NCI-H524 treated with DMSO at 0.1 percent for 48 hours (cell line): ENCODE results near the gene KLHL11.

Experiments used
- DNase-seq: peaks from one replicate; lab custom pipeline; 2025; lab: John Stamatoyannopoulos, UW

The KLHL11 gene, protein sequence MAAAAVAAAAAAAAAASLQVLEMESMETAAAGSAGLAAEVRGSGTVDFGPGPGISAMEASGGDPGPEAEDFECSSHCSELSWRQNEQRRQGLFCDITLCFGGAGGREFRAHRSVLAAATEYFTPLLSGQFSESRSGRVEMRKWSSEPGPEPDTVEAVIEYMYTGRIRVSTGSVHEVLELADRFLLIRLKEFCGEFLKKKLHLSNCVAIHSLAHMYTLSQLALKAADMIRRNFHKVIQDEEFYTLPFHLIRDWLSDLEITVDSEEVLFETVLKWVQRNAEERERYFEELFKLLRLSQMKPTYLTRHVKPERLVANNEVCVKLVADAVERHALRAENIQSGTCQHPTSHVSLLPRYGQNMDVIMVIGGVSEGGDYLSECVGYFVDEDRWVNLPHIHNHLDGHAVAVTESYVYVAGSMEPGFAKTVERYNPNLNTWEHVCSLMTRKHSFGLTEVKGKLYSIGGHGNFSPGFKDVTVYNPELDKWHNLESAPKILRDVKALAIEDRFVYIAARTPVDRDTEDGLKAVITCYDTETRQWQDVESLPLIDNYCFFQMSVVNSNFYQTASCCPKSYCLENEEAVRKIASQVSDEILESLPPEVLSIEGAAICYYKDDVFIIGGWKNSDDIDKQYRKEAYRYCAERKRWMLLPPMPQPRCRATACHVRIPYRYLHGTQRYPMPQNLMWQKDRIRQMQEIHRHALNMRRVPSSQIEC

DNA sequence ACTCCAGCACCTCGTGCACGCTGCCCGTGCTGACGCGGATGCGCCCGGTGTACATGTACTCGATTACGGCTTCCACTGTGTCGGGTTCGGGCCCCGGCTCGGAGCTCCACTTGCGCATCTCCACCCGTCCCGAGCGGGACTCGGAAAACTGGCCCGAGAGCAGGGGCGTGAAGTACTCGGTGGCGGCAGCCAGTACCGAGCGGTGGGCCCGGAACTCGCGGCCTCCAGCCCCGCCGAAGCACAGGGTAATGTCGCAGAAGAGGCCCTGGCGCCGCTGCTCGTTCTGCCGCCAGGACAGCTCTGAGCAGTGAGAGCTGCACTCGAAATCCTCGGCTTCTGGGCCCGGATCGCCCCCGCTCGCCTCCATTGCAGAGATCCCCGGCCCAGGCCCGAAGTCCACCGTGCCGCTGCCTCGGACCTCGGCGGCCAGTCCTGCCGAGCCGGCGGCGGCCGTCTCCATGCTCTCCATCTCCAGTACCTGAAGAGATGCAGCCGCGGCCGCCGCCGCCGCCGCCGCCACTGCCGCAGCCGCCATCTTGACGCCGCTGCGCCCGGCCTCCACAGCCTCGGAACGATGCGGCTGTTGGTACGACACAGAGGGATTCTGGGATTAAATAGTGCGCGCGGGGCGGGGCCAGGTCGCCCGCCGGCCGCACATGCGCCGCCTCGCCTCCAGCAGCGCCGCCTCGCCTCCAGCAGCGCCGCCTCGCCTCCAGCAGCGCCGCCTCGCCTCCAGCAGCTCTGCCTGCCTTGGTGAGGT lies at the start of gene KLHL11:
KLHL11 (minus strand) TSS at position 588 of the 760 bp plus-strand sequence; CDS start at position 535, 53 bp downstream.
- peak; percentile 66 for DNase-seq

DNA sequence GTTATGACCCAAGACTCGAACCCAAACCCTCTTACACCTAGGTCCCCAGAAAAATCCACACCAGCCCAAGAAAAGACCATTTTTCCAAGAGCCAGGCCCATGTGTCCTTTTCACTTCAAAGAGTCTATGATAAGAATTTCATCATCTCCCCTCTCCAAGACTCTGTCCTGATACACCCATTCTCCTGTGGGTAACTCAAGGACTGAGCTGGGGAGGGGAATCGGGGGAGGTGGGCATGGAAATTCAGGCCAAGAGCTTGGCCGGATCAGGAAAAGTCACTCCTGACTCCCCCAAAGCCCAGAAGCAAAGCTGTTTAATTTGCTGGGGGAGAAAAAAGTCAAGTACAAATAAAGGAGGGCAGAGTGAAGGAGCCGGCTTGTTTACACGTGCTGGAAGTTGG lies 49.8 kb upstream of the KLHL11 start:
- DNase-seq = no peak

DNA sequence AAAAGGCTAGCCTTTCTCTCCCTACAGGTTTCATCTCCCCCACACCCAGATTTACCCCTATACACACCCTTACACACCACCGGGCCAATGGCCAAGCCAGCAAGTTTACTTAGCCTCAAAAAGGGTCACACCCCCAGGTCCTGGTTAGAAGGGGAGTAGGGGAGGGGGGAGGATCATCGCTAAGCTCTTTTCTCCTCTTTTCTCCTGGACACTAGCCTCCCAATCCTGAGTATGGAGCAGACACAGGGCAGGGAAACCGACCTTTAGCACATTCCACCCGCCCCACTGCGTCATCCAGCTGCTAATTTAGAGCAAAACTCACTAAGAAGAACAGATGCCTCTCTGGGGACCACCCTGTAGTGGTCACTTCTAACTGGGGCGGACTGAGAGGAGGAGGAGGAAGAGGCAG lies 49.1 kb upstream of the KLHL11 start:
- DNase-seq = no peak

DNA sequence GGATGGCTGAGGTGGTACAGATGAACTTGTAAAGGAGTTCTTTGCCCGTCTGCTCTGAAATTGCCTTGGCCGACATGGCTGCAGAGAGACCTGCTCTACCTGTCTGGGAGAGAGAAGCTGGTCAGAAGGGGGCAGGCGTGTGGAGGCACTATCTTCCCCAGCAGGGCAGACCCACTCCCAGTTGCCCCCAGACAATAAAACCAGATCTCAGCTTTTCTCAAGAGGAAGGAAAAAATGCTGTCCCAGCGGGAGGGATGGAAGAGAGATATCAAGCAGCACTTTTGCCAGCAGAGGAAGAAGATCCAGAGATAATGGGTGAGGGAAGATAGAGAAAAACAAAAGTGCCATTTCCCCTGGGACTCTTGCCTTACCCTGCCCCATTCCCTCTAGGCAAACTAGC lies 48.6 kb upstream of the KLHL11 start:
- no peak for DNase-seq

DNA sequence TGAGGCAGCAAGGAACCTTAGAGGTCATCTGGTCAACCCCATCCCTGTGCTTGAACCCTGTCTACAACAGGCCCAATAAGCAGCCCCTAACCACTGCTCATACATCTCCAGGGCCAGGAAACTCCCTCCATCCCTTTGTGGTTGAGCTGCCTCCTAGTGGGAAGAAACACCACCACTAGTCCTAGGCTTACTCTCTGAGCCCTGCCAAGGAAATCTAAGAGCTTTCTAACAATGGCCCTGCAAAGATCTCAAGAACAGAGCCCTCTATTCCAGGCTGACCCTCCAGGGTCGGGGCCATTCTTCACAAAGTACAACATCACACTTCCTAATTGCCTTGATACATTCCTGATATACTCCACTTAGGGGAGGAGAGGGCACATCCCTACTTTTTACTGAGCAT lies 47.7 kb upstream of the KLHL11 start:
- no peak for DNase-seq

DNA sequence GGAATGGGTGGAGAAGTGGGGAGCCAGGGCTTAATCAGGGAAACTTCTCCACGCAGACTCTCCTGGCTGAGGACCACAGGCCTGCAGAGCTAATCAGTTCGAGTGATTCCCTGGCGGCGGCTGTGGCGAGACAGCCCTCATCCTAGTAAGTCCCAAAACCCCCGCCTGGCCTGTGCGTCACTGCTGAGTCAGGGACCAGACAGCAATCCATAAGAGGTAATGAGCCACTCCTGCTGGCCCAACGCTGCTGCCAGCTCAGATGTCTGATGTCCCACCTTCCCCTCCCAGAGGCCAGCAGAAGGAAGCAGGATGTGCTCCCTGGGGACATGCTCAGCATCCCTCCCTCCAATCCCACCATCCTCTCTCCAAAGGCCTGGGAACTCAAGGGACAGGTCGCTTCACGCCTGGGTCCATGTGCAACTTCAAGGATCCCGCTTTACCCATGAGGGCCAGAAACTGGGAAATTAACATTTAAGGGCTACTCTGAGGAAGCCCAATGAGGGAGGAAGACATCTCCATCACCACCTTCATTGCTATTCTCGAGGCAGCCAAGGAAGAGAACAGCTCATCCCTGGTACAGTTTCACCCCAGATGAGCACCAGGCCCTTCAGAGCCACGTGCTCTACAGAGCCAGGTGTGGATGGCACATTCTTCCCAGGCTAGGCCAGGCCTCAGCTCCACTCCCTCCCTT lies 45.6 kb upstream of the KLHL11 start:
- no peak for DNase-seq

DNA sequence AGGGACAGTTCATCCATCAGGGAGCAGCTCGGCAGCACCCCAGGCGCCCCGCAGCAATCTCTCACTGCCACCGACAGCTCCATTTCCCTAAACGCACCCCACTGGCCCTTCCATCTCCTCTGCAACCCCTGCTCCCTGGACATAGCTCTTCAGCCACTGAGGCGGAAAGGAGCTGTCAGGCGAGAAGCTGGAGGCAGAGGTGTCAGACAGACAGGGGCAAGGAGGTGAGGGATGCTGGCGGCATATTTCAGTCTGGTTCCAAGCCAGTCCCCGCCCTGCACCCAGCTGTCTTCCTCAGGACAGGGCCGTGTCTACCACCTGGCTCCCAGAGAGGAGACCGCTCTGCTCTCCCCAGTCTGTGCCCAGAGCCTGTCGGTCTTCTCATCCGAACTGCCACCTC lies 43.9 kb upstream of the KLHL11 start:
- DNase-seq = no peak

DNA sequence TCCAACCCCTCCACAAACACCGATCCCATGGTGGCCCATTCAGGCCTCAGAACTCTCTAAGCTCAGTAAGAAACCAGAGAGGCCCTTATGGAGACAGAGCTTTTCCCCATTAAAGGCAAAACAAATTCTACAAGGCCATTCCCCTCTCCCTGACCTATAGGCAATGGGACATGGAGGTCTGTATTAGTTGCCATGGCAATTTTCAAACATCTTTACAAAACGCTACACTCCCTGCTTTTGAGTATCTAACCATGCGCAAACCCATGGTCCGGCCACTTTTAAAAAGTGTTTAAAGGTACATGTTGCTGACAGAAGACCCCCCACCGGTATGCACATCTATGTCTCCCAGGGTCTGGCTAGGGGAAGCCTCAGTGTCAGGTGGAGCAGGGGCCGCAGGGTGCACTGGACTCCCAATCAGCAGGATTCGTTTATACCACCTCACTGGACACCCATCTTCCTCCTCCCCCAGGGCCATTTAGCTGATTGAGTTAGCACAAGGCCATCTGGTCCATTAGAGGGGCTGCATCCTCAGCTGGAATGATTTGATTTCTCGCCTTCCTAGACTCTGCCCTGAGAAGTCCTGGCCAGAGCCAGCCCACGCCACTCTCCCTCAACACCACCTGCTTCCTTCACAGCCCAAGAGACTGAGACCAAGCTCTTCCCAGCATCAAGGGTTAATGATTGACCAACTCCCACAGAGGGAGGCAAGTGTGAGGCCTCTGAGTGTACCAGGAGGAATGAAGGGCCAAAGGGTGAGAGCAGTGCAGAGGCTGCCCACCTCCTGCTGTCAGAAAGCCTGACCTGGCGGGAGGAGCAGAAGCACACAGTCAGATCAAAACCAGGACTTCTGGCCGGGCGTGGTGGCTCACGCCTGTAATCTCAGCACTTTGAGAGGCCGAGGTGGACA lies 42.7 kb upstream of the KLHL11 start:
- no peak for DNase-seq

DNA sequence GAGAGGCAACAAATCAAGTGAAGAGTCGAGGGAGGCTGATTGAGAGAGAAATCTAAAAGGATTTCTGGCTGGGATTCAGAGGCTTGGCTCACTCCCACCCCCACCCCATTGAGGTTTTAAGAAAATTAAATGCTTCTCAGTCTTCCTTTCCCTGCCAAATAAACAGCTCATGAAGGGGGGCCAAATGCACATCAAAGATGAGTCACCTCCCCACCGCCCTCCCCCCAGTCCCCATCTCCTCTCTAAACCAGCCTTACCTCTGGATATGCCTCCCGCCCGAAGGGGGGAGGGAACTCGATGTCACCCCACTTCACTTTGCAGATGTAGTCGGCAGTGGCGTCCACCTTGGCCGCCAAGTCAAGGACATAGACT lies 41.9 kb upstream of the KLHL11 start:
- no peak for DNase-seq

DNA sequence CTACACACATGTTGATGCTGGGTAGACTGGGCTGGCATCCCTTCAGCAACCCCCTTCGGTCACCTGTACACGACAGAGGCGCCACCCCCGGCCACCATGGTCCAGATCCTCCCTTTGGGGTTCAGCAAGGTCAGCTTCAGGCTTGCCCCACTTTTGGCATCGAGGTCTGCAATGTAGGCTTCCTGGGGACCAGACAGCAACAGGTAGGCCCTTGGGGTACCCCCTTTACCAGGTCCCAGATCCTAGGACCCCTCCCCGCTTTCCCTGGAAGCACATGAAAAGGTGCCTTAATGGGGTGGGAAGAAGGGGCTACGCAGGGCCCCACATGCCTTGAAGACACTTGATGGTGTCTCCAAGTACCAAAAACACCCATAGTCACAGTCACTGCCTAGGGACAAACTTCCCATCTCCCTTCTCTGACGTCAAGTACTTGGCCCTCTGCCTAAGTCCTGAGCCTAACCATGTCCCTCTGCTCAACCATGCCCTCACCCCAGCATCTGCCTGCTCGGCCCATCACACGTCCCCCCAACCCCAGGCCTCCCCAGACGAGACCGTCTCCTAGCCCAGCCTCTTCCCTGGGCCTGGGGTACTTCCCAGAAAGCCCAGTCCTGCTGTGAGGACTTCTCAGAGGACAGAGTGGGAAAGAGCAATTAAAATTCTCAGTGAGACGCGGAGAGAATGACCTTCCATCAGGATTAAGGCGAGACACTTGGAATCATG lies 41.4 kb upstream of the KLHL11 start:
- no peak for DNase-seq

DNA sequence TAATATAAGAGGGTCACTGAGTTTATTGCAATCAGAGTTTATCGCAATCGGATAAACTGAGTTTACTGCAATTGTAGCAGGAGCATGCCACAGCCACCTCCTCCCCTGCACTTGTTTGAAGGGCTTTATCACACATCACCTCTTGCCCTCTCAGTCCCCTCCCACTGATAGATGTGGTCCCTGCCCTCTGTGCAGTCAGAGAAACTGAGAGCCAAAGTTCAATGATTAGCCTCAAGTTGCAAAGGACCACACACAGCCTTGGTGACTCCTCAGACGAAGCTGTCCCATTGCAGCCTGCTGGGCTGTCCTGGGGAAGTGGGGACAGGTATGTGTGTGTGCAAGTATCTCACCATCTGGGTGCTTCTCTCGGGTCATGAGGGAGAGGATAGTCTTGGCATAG lies 39.9 kb upstream of the KLHL11 start:
- DNase-seq = no peak

DNA sequence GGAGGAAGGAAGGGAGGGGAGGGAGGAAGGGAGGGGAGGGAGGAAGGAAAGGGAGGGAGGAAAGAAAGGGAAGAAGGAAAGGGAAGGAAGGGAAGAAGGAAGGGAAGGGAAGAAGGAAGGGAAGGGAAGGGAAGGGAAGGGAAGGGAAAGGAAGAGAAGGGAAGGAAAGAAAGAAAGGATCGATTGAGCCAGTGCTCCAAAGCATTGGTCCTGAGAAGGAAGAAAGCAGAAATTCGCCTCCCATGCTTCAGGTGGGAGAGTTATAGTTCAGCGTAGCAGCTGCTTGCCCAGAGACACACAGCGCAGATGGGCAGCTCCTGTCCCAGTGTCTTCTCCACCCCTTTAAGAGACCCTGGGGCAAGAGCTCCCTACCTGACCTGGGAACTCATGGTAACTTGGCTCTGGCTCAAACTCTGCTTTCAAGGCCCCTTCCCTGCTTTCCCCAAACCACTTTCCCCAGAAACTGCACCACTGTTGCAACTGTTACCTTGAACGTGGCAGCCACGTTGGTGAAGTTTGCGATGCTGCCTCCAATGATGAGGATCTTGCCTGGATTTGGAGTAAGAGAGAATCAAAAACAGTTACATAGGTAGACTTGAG lies 39.1 kb upstream of the KLHL11 start:
- DNase-seq = no peak

DNA sequence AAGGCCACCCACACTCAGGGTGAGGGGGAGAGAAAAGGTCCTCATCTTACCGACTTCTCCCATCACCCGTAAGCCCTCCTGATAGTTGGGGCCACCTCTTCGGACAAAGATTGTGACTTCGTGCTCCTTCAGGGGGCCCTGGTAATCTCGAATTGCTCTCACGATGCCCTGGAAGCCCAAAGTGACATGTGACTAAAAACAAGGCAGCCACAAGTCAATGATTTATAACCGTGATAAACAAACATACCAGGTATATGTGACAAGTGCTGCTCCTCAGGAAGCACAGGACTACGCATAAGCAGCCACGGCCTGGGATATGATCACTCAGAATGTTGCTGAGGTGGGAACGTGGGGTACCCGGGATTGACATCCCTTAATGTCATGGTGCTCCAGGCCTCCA lies 36.4 kb upstream of the KLHL11 start:
- DNase-seq = no peak

DNA sequence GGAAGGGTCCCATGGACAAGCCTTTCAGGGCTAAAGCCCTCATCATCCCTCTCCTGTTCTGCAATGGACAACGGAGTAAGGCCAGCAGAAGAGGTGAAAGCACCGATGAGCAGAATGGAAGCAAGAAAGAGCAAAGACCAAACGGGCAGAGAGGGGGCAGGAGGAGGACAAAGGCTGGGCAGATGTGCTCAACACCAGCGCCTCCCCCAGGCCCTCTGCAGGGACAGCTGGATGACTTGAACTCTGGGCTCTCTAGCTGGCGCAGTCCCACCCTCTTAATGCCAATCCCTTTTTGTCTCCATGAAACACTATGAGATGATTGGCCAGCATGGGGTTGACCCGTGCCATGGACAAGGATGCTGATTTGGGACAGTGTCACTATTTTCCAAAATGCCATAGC lies 31.5 kb upstream of the KLHL11 start:
- DNase-seq = no peak

DNA sequence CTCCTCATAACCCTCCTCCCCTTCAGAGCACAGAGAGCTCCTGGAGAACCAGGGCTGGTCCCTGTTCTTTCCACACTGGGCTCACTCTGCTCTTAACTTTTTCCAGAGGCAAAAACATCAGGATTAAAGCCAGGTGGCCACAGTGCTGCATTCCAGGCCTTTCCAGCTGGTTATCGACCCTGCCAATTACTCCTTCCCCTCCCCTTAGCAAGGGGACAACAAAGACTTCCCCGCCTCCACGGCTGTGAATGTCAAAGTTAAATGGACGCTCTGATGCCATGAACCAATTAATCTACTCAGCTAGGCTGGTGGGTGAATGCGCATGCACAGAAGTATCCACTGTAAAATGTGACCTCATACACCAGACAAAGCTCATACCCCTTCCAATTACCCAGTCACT lies 30.4 kb upstream of the KLHL11 start:
- no peak for DNase-seq

DNA sequence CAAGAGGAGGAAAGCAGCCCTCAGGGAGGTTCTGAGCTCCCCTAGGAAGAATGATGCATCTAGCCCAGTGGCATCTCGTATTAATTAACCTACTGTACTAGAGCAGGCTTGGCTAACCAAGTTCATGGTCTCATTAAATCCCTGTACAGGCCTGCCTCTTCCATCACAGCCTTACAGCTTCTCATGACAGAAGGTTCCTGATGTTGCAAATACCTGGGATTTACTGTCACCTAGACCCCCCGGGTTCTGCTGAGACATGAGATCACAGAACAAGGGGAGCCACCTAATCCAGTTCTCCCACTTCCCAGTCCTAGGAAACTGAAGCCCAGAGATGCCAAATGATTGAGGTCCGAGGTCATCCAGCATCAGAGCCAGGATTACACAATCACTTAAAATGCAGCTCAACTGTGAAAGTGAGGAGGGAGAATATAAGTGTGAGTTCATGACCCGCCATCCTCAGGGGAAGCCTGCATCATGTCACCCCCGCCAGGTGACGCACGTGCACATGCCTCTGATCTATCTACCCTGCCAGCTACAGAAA lies 29.6 kb upstream of the KLHL11 start:
- DNase-seq = no peak

DNA sequence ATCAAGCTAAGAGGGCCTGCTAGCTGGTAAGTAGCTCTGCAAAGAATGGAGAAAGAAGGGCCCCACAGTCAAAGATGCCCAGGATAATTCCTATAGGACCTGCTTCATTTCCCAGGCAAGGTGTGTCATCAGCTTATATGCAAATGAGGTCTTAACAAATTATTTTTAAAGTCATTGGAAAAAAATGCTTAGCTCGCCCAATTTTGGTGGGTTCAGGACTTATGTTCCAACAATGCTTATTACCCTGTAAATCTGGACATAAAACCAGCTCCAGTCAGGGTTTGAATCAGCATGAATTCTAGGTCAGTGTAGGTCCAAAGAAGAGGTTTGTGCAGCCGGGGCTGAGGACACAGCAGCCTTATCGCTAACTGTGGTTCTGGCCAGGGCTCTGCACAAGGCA lies 28.2 kb upstream of the KLHL11 start:
- DNase-seq = no peak

DNA sequence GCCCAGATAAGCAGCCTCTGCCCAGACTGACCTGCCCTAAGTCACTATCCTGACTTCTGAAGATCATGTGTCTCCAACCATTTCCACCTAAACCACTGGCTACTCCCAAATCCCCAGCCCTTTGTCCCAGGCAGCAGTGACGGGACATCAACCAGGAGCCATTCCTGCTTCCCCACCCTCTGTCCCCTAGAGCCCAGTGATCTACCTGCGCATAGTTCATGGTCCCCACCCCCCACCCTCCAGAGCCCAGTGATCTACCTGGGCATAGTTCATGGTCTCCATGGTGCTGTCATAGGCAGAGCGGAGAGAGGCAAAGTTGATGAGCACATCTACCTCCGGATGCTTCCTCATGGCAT lies 26.8 kb upstream of the KLHL11 start:
- no peak for DNase-seq

DNA sequence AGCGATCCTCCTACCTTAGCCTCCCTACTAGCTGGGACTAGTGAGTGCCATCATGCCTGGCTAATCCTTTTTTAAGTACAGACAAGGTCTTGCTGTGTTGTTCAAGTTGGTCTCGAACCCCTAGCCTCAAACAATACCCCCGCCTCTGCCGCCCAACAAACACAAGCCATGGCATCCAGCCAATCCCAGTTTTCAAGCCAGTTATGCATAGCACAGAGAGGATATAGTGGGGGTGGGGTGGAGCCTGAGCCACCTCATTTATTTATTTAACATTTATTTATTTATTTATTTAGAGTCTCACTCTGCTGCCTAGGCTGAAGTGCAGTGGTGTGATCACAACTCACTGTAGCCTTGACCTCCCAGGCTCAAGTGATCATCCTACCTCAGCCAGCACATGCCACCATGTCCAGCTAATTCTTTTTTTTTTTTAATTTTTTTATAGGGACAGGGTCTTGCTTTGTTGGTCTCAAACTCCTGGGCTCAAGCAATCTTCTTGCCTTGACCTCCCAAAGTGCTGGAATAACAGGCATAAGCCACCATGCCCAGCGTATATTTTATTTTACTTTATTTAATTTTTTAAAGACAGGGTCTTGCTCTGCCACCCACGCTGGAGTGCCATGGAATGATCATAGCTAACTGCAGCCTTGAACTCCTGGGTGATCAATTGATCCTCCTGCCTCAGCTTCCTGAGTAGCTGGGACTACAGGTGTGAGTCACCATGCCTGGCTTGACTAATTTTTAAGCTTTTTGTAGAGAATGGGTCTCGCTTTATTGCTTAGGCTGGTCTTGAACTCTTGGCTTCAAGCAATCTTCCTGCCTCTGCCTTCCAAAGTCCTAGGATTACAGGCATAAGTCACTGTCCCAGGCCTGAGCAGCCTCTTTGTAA lies 26.2 kb upstream of the KLHL11 start:
- DNase-seq = no peak
